OCI-LY1 (cell line): Measurements from ENCODE around the gene VMP1.
"Not testable (repeated sequence)": the region's sequence is repeated elsewhere in the genome, so short reads cannot be mapped to it uniquely, and the experiment has no call there.

Source experiments
- H2AFZ ChIP-seq: fragments of 200-600 bp; sonication (generic), shearing (Covaris generic); 2 replicates; pipeline ENCODE4 v1.6.0; 2014; ENCODE audit warnings: antibody characterized with exemption, mild to moderate bottlenecking, low read length
- H3F3A ChIP-seq: fragments of 200-600 bp; sonication (generic), shearing (Covaris generic); 2 replicates; pipeline ENCODE4 v1.6.0; 2014; ENCODE audit warnings: mild to moderate bottlenecking, antibody characterized with exemption, low read length, moderate library complexity; ENCODE audit not compliant: insufficient read depth
- H3K27ac ChIP-seq: fragments of 200-600 bp; sonication (generic); 2 replicates; pipeline ENCODE4 v1.5.1; 2014; ENCODE audit warnings: low read length, mixed run types, mild to moderate bottlenecking, low read depth; ENCODE audit not compliant: poor library complexity, severe bottlenecking
- H3K27me3 ChIP-seq: fragments of 200-600 bp; sonication (generic); 2 replicates; pipeline ENCODE4 v1.6.0; 2014; ENCODE audit warnings: antibody characterized with exemption, mild to moderate bottlenecking, low read length, moderate library complexity; ENCODE audit not compliant: insufficient read depth
- H3K36me3 ChIP-seq: fragments of 200-600 bp; sonication (generic); 2 replicates; pipeline ENCODE4 v1.6.1; 2014; ENCODE audit warnings: mild to moderate bottlenecking, antibody characterized with exemption, low read length, moderate library complexity, mixed read lengths; ENCODE audit not compliant: insufficient read depth
- H3K4me1 ChIP-seq: fragments of 200-600 bp; sonication (generic); 2 replicates; pipeline ENCODE4 v1.5.1; 2014; ENCODE audit warnings: mild to moderate bottlenecking, low read length, moderate library complexity; ENCODE audit not compliant: insufficient read depth, severe bottlenecking
- H3K4me2 ChIP-seq: fragments of 200-600 bp; sonication (generic), shearing (Covaris generic); 2 replicates; pipeline ENCODE4 v1.6.1; 2014; ENCODE audit warnings: low read length
- H3K4me3 ChIP-seq: fragments of 200-600 bp; sonication (generic); 2 replicates; pipeline ENCODE4 v1.5.1; 2014; ENCODE audit warnings: low read length, low read depth, mild to moderate bottlenecking, mixed read lengths; ENCODE audit not compliant: poor library complexity, severe bottlenecking
- H3K79me2 ChIP-seq: fragments of 200-600 bp; shearing (Covaris generic); 2 replicates; pipeline ENCODE4 v1.6.1; 2016; ENCODE audit warnings: mixed run types, low read length, mixed read lengths; ENCODE audit not compliant: insufficient read depth
- H3K9ac ChIP-seq: fragments of 200-600 bp; sonication (generic), shearing (Covaris generic); 2 replicates; pipeline ENCODE4 v1.6.1; 2014; ENCODE audit warnings: mild to moderate bottlenecking, low read length, mixed read lengths
- H3K9me2 ChIP-seq: fragments of 200-600 bp; sonication (generic), shearing (Covaris generic); 2 replicates; pipeline ENCODE4 v1.6.1; 2014; ENCODE audit warnings: low read depth, mild to moderate bottlenecking, low read length, mixed read lengths
- H3K9me3 ChIP-seq: fragments of 200-600 bp; shearing (Covaris generic); 2 replicates; pipeline ENCODE4 v1.6.1; 2014; ENCODE audit warnings: low read length, mixed read lengths
- H4K20me1 ChIP-seq: fragments of 200-600 bp; sonication (generic), shearing (Covaris generic); 2 replicates; pipeline ENCODE4 v1.6.0; 2016; ENCODE audit warnings: mild to moderate bottlenecking, low read length; ENCODE audit not compliant: insufficient read depth
- CTCF ChIP-seq: fragments of 200-600 bp; sonication (generic), shearing (Covaris generic); IDR thresholded peaks from 2 replicates; pipeline ENCODE4 v1.5.1; 2017; ENCODE audit warnings: mild to moderate bottlenecking, antibody characterized with exemption, low read length, moderate library complexity, mixed read lengths
- EZH2 ChIP-seq: fragments of 200-600 bp; sonication (generic), shearing (Covaris generic); IDR thresholded peaks from 2 replicates; pipeline ENCODE4 v1.8.0; 2017; ENCODE audit warnings: borderline replicate concordance, mixed run types, mild to moderate bottlenecking, antibody characterized with exemption, low read length, moderate library complexity, mixed read lengths

Gene VMP1

GRCh38 chr17:59778996-59779395 is 71.5 kb downstream of the VMP1 start:
- no peak overlapping the region for H2AFZ ChIP-seq
- no peak overlapping the region for H3K4me2 ChIP-seq
- peaks cover 47% of the 10 kb centered on the region for H3K36me3 ChIP-seq

GRCh38 chr17:59779521-59779920 is 72.1 kb downstream of the VMP1 start:
- Histone ChIP-seq H3K9me2 (no peaks in the 10 kb centered on the region), H4K20me1 (no peaks in the 10 kb centered on the region), H2AFZ (no peak overlapping the region), H3K9me3 (peaks cover 3% of the 10 kb centered on the region; the same call in 1 of the 2 replicates), H3K79me2 (no peaks in the 10 kb centered on the region), H3K4me3 (no peak overlapping the region), H3K27me3 (no peaks in the 10 kb centered on the region), H3K27ac (no peak overlapping the region), H3K9ac (no peak overlapping the region), H3K4me2 (no peak overlapping the region), H3K4me1 (peaks cover 19% of the 10 kb centered on the region), H3F3A (no peaks in the 10 kb centered on the region), H3K36me3 (peaks cover 41% of the 10 kb centered on the region)
- no peak for TF ChIP-seq EZH2
- TF ChIP-seq CTCF = no peak

More at GRCh38 chr17:59778996-59779395, 71.5 kb downstream of the VMP1 start:
- no peaks in the 10 kb centered on the region for H3F3A ChIP-seq
- no peak for TF ChIP-seq CTCF
- no peak for TF ChIP-seq EZH2
- H3K9ac ChIP-seq = no peak overlapping the region
- peaks cover 14% of the 10 kb centered on the region for H3K4me1 ChIP-seq
- peaks cover 3% of the 10 kb centered on the region; the same call in 1 of the 2 replicates for H3K9me3 ChIP-seq
- no peak overlapping the region for H3K4me3 ChIP-seq
- H3K9me2 ChIP-seq = no peaks in the 10 kb centered on the region
- H3K27me3 ChIP-seq = no peaks in the 10 kb centered on the region
- H4K20me1 ChIP-seq = no peaks in the 10 kb centered on the region
- H3K79me2 ChIP-seq = no peaks in the 10 kb centered on the region
- H3K27ac ChIP-seq = no peak overlapping the region

GRCh38 chr17:59780548-59780947 is 73.1 kb downstream of the VMP1 start:
- not testable (repeated sequence) for H3K4me3 ChIP-seq, H3K4me2 ChIP-seq, H3K9me3 ChIP-seq, H3F3A ChIP-seq, H3K9me2 ChIP-seq, H3K27ac ChIP-seq, H3K79me2 ChIP-seq, H3K9ac ChIP-seq, H2AFZ ChIP-seq, H4K20me1 ChIP-seq, H3K27me3 ChIP-seq
- Histone ChIP-seq H3K36me3 (peaks cover 33% of the 10 kb centered on the region), H3K4me1 (peaks cover 27% of the 10 kb centered on the region)
